ACC112 (cell line): ENCODE data around the gene AGAP1.
"Not testable (repeated sequence)": the region's sequence is repeated elsewhere in the genome, so short reads cannot be mapped to it uniquely, and the experiment has no call there.

Experiments
- H2AFZ ChIP-seq: fragments of 200-600 bp; sonication (generic); one replicate; pipeline ENCODE4 v1.6.0; 2017; ENCODE audit warnings: antibody characterized with exemption, low read length; ENCODE audit not compliant: unreplicated experiment
- H3K27ac ChIP-seq: fragments of 200-600 bp; sonication (generic); 2 replicates; pipeline ENCODE4 v1.5.1; 2014; ENCODE audit warnings: low read depth, mild to moderate bottlenecking, antibody characterized with exemption, low read length, moderate library complexity
- H3K27me3 ChIP-seq: fragments of 200-600 bp; sonication (generic); 2 replicates; pipeline ENCODE4 v1.6.1; 2014; ENCODE audit warnings: mild to moderate bottlenecking, antibody characterized with exemption, low read length, moderate library complexity, mixed read lengths; ENCODE audit not compliant: insufficient read depth
- H3K36me3 ChIP-seq: fragments of 200-600 bp; sonication (generic); 2 replicates; pipeline ENCODE4 v1.6.1; 2016; ENCODE audit warnings: mild to moderate bottlenecking, antibody characterized with exemption, low read length, moderate library complexity, mixed read lengths; ENCODE audit not compliant: insufficient read depth
- H3K4me1 ChIP-seq: fragments of 200-600 bp; sonication (generic); one replicate; pipeline ENCODE4 v1.6.1; 2016; ENCODE audit warnings: low read length, mixed read lengths; ENCODE audit not compliant: insufficient read depth, unreplicated experiment, control insufficient read depth
- H3K4me3 ChIP-seq: fragments of 200-600 bp; sonication (generic); 2 replicates; pipeline ENCODE4 v1.5.1; 2014; ENCODE audit warnings: mild to moderate bottlenecking, low read depth, low read length
- H3K79me2 ChIP-seq: fragments of 200-600 bp; sonication (generic); one replicate; pipeline ENCODE4 v1.6.0; 2016; ENCODE audit warnings: low read length; ENCODE audit not compliant: control insufficient read depth, unreplicated experiment, insufficient read depth

The AGAP1 gene

GRCh38 chr2:235599596-235600338 lies 105.9 kb downstream of the AGAP1 start:
- Histone ChIP-seq H3K79me2 (peaks cover 29% of the 10 kb centered on the region), H3K4me3 (no peak overlapping the region), H3K36me3 (no peaks in the 10 kb centered on the region), H3K4me1 (no peaks in the 10 kb centered on the region), H2AFZ (no peak overlapping the region), H3K27ac (no peak overlapping the region), H3K27me3 (no peaks in the 10 kb centered on the region)

- Histone ChIP-seq H3K27ac (no peak overlapping the region), H3K79me2 (peaks cover 29% of the 10 kb centered on the region)
Measured at GRCh38 chr2:235600406-235600805, 106.6 kb downstream of the AGAP1 start.

GRCh38 chr2:235600926-235601325 lies 107.1 kb downstream of the AGAP1 start:
- peaks cover 7% of the 10 kb centered on the region for H3K4me1 ChIP-seq
- H3K27me3 ChIP-seq: no peaks in the 10 kb centered on the region
- H3K36me3 ChIP-seq: no peaks in the 10 kb centered on the region
- no peak overlapping the region for H3K4me3 ChIP-seq
- H2AFZ ChIP-seq: no peak overlapping the region
- H3K27ac ChIP-seq: no peak overlapping the region
- H3K79me2 ChIP-seq: peaks cover 26% of the 10 kb centered on the region

More at GRCh38 chr2:235600406-235600805, 106.6 kb downstream of the AGAP1 start:
- Histone ChIP-seq H3K36me3 (no peaks in the 10 kb centered on the region), H3K4me3 (no peak overlapping the region), H3K27me3 (no peaks in the 10 kb centered on the region), H3K4me1 (peaks cover 3% of the 10 kb centered on the region), H2AFZ (no peak overlapping the region)

- Histone ChIP-seq H3K27me3 (no peaks in the 10 kb centered on the region), H3K36me3 (no peaks in the 10 kb centered on the region), H3K79me2 (peaks cover 24% of the 10 kb centered on the region), H3K4me1 (peaks cover 19% of the 10 kb centered on the region), H3K27ac (no peak overlapping the region), H2AFZ (no peak overlapping the region), H3K4me3 (no peak overlapping the region)
Measured at GRCh38 chr2:235601960-235602704, 108.3 kb downstream of the AGAP1 start.

GRCh38 chr2:235602971-235603370 lies 109.1 kb downstream of the AGAP1 start:
- not testable (repeated sequence) for H3K36me3 ChIP-seq, H2AFZ ChIP-seq, H3K27me3 ChIP-seq, H3K27ac ChIP-seq, H3K4me3 ChIP-seq
- Histone ChIP-seq H3K4me1 (peaks cover 26% of the 10 kb centered on the region), H3K79me2 (peaks cover 31% of the 10 kb centered on the region)

GRCh38 chr2:235603659-235604058 lies 109.8 kb downstream of the AGAP1 start:
- H3K4me1 ChIP-seq: peaks cover 29% of the 10 kb centered on the region
- no peaks in the 10 kb centered on the region for H3K36me3 ChIP-seq
- H3K27me3 ChIP-seq: no peaks in the 10 kb centered on the region
- H3K27ac ChIP-seq: no peak overlapping the region
- H2AFZ ChIP-seq: no peak overlapping the region
- H3K4me3 ChIP-seq: no peak overlapping the region
- H3K79me2 ChIP-seq: peaks cover 34% of the 10 kb centered on the region

GRCh38 chr2:235605312-235606003 lies 111.6 kb downstream of the AGAP1 start:
- H3K4me1 ChIP-seq: peaks cover 29% of the 10 kb centered on the region
- H3K27me3 ChIP-seq: no peaks in the 10 kb centered on the region
- H2AFZ ChIP-seq: no peak overlapping the region
- peak overlapping the region; percentile 48; the same call in 1 of the 2 replicates for H3K4me3 ChIP-seq
- peaks cover 37% of the 10 kb centered on the region for H3K79me2 ChIP-seq
- no peaks in the 10 kb centered on the region for H3K36me3 ChIP-seq
- H3K27ac ChIP-seq: peak overlapping the region; percentile 92

GRCh38 chr2:235606004-235606715 lies 112.3 kb downstream of the AGAP1 start:
- Histone ChIP-seq H3K27ac (peak overlapping the region; percentile 92), H2AFZ (no peak overlapping the region), H3K4me1 (peaks cover 29% of the 10 kb centered on the region), H3K4me3 (peak overlapping the region; percentile 31), H3K27me3 (no peaks in the 10 kb centered on the region), H3K36me3 (no peaks in the 10 kb centered on the region), H3K79me2 (peaks cover 39% of the 10 kb centered on the region)

GRCh38 chr2:235607546-235608199 lies 113.8 kb downstream of the AGAP1 start:
- Histone ChIP-seq H3K27ac (0 out of 2 replicates have a peak overlapping the region, but pooled peaks have one; percentile 30), H3K4me1 (peaks cover 29% of the 10 kb centered on the region), H2AFZ (no peak overlapping the region), H3K4me3 (no peak overlapping the region), H3K36me3 (no peaks in the 10 kb centered on the region), H3K27me3 (no peaks in the 10 kb centered on the region), H3K79me2 (peaks cover 48% of the 10 kb centered on the region)
